Loucy (cell line): Measurements from ENCODE around the gene TCOF1.

Source experiments
- H2AFZ ChIP-seq: fragments of 200-600 bp; sonication (generic); 2 replicates; pipeline ENCODE4 v1.6.0; 2016; ENCODE audit warnings: antibody characterized with exemption, mild to moderate bottlenecking, low read length, moderate library complexity
- H3F3A ChIP-seq: fragments of 200-600 bp; 2 replicates; pipeline ENCODE4 v1.6.0; 2016; ENCODE audit warnings: antibody characterized with exemption, low read depth, mild to moderate bottlenecking
- H3K27me3 ChIP-seq: fragments of 200-600 bp; sonication (generic); 2 replicates; pipeline ENCODE4 v1.6.1; 2014; ENCODE audit warnings: low read length, mild to moderate bottlenecking; ENCODE audit not compliant: insufficient read depth, poor library complexity, severe bottlenecking
- H3K36me3 ChIP-seq: fragments of 200-600 bp; sonication (generic); 2 replicates; pipeline ENCODE4 v1.6.1; 2016; ENCODE audit warnings: low read length; ENCODE audit not compliant: insufficient read depth
- H3K4me1 ChIP-seq: fragments of 200-600 bp; sonication (generic); 2 replicates; pipeline ENCODE4 v1.5.1; 2014; ENCODE audit warnings: low read length, mild to moderate bottlenecking; ENCODE audit not compliant: insufficient read depth, poor library complexity, severe bottlenecking
- H3K4me2 ChIP-seq: fragments of 200-600 bp; sonication (generic); 2 replicates; pipeline ENCODE4 v1.6.0; 2014; ENCODE audit warnings: antibody characterized with exemption, low read length, low read depth, mild to moderate bottlenecking; ENCODE audit not compliant: poor library complexity, severe bottlenecking
- H3K4me3 ChIP-seq: fragments of 200-600 bp; sonication (generic); 2 replicates; pipeline ENCODE4 v1.5.1; 2014; ENCODE audit warnings: low read length, mild to moderate bottlenecking, mixed read lengths; ENCODE audit not compliant: poor library complexity, severe bottlenecking
- H3K79me2 ChIP-seq: fragments of 200-600 bp; sonication (generic); 2 replicates; pipeline ENCODE4 v1.6.1; 2014; ENCODE audit warnings: low read length; ENCODE audit not compliant: insufficient read depth
- H3K9ac ChIP-seq: fragments of 200-600 bp; sonication (generic); 2 replicates; pipeline ENCODE4 v1.6.0; 2014; ENCODE audit warnings: mild to moderate bottlenecking, low read depth, low read length, moderate library complexity; ENCODE audit not compliant: poor library complexity, severe bottlenecking
- H3K9me2 ChIP-seq: fragments of 200-600 bp; sonication (generic); replicated peaks from 2 replicates; pipeline ENCODE4 v1.6.1; 2016; ENCODE audit warnings: low read depth, low read length, mixed read lengths
- H3K9me3 ChIP-seq: fragments of 200-600 bp; sonication (generic); 2 replicates; pipeline ENCODE4 v1.6.1; 2014; ENCODE audit warnings: mild to moderate bottlenecking, antibody characterized with exemption, low read length, low read depth; ENCODE audit not compliant: insufficient read depth
- H4K20me1 ChIP-seq: fragments of 200-600 bp; sonication (generic); 2 replicates; pipeline ENCODE4 v1.6.0; 2014; ENCODE audit warnings: antibody characterized with exemption, low read length, mild to moderate bottlenecking; ENCODE audit not compliant: insufficient read depth, poor library complexity, severe bottlenecking
- EZH2phosphoT487 ChIP-seq: fragments of 200-600 bp; IDR thresholded peaks from 2 replicates; pipeline ENCODE4 v1.6.1; 2018; ENCODE audit warnings: antibody characterized with exemption, mild to moderate bottlenecking, moderate library complexity, borderline replicate concordance
- TF ChIP-seq, protein P1 (sequence below): fragments of 200-600 bp; sonication (generic); conservative IDR thresholded peaks from 2 replicates; pipeline ENCODE4 v1.5.1; 2014; ENCODE audit warnings: mild to moderate bottlenecking, antibody characterized with exemption, low read length

Gene TCOF1

DNA sequence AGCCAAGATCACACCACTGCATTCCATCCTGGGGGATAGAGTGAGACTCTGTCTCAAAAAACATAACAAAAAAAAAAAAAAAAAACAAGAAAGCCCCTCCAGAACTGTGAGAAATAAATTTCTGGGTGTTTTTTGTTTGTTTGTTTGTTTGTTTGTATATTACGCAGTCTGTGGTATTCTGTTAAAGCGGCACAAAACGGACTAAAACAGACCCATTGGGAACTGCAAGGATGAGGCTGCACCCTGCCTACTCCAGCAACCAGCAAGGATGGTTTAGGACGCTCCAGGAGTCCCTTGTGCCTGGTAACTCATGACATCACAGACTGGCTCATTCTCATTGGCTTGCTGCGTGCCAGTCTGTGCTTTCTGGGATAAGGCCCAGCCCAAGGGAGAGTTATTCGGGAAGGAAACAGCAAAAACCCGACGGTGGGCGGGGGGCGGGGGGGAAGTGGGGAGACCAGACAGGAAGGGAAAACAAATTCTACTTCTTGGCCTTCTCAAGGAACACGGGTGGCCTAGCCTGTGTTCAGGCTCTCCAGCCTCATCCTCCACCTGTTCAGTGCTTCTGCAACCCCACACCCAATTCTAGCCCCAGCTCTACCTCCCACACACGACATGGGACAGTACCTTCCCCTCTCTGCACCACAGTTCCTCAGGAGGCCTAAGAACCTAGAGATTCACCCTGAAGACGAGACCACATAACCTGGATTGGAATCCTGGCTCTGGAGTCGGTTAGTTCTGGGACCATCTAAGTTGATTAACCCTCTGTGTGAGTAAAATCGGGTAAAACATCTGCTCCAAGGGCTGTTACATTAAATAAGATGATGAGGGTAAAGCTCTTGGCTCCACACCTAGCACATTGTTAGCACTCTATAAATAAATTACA, 52.4 kb downstream of the TCOF1 start:
- Histone ChIP-seq H4K20me1 (no peaks in the 10 kb centered on the region), H3K9me3 (no peaks in the 10 kb centered on the region), H3K9me2 (no peaks in the 10 kb centered on the region), H2AFZ (peak overlapping the region; percentile 89), H3K36me3 (no peaks in the 10 kb centered on the region), H3F3A (no peaks in the 10 kb centered on the region), H3K4me3 (peak overlapping the region; percentile 59), H3K27me3 (no peaks in the 10 kb centered on the region), H3K79me2 (no peaks in the 10 kb centered on the region), H3K4me1 (peaks cover 5% of the 10 kb centered on the region), H3K4me2 (peak overlapping the region; percentile 66), H3K9ac (peak overlapping the region; percentile 46)
- no peak for TF ChIP-seq EZH2phosphoT487
- TF ChIP-seq, protein P1, sequence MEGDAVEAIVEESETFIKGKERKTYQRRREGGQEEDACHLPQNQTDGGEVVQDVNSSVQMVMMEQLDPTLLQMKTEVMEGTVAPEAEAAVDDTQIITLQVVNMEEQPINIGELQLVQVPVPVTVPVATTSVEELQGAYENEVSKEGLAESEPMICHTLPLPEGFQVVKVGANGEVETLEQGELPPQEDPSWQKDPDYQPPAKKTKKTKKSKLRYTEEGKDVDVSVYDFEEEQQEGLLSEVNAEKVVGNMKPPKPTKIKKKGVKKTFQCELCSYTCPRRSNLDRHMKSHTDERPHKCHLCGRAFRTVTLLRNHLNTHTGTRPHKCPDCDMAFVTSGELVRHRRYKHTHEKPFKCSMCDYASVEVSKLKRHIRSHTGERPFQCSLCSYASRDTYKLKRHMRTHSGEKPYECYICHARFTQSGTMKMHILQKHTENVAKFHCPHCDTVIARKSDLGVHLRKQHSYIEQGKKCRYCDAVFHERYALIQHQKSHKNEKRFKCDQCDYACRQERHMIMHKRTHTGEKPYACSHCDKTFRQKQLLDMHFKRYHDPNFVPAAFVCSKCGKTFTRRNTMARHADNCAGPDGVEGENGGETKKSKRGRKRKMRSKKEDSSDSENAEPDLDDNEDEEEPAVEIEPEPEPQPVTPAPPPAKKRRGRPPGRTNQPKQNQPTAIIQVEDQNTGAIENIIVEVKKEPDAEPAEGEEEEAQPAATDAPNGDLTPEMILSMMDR = no peak

DNA sequence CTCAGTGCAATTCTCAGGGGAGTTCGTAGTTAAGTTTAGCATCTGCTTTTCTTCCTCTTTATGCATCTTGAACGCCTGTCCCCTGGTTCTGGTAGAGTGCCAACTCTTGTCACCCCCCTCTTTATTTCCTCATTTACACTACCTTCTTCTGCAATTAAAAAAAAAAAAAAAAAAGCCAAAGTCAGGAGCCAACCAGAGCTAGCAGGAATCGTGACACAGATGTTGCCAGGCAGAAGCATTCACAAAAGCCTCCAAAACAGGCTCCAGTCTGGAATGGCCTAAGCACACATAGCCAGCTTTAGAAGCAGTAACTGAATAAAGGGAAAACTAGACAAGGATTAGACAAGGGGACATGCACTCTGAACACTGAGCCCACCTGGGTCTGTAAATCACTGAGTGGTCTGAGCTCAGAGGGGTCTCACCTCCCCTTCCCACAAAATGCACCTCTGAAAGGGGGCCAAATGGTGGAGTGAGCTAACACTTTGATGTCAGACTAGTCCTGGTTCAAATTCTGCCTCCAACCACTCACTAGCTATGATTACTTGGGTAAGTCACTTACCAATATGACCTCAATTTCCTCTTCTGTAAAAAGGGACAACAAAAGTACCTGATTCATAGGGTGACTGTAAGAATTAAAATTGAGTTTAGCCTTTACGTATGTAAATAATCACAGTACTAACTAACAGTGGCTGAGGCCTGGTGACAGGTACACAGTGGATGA, 53.2 kb downstream of the TCOF1 start:
- H3K4me2 ChIP-seq = peak overlapping the region; percentile 66
- no peaks in the 10 kb centered on the region for H4K20me1 ChIP-seq
- peak overlapping the region; percentile 59 for H3K4me3 ChIP-seq
- no peaks in the 10 kb centered on the region for H3K27me3 ChIP-seq
- H3F3A ChIP-seq = no peaks in the 10 kb centered on the region
- peaks cover 5% of the 10 kb centered on the region for H3K4me1 ChIP-seq
- H3K9me3 ChIP-seq = no peaks in the 10 kb centered on the region
- H2AFZ ChIP-seq = peak overlapping the region; percentile 89
- peak overlapping the region; percentile 46 for H3K9ac ChIP-seq
- H3K79me2 ChIP-seq = no peaks in the 10 kb centered on the region
- no peaks in the 10 kb centered on the region for H3K36me3 ChIP-seq
- TF ChIP-seq EZH2phosphoT487 = no peak
- TF ChIP-seq, protein P1 = no peak
- H3K9me2 ChIP-seq = no peaks in the 10 kb centered on the region

DNA sequence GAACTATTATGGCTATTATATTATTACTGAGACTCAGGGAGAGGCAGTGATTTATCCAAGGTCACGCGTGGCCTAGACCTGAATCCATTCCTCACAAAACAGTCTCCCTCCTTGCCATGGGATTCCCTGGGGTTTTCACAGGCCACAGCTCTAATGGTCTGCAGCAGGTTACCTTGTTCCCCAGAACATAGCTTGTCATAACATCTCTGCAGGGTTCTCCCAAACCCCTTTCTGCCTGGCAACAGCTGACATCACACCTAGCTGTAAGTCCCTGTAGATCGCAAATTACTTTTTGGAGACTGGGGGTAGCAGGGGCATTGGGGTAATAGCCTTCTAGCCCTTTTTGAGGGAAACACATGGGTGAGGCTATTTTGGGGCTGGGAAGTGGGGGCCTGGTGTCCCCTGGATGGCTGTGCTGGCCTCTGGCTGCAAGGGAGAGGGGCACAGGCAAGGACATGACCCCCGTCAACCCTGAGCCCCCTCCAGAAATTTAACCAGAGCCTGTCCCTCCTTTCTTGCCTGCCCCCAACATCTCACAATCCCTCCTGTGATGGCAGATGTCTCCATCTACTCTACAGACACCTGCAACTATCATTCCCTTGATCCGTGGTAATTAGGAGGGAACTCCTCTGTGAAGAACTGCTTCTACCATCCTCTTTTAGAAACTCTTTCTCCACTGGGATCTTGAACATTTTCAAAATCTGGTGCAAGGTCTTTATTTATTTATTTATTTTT, 53.9 kb downstream of the TCOF1 start:
- Histone ChIP-seq H3K36me3 (no peaks in the 10 kb centered on the region), H3K4me2 (no peak overlapping the region), H3K4me3 (no peak overlapping the region), H3K79me2 (no peaks in the 10 kb centered on the region), H2AFZ (no peak overlapping the region), H3K9ac (no peak overlapping the region), H3K9me3 (no peaks in the 10 kb centered on the region), H4K20me1 (no peaks in the 10 kb centered on the region), H3F3A (no peaks in the 10 kb centered on the region), H3K27me3 (no peaks in the 10 kb centered on the region), H3K4me1 (peaks cover 5% of the 10 kb centered on the region), H3K9me2 (no peaks in the 10 kb centered on the region)
- no peak for TF ChIP-seq EZH2phosphoT487
- TF ChIP-seq, protein P1 = no peak
